HG03175 (cell line): ENCODE measurements around the gene SYNPR.

Source experiments
- ATAC-seq: cut with Tn5 transposase; IDR thresholded peaks from one replicate; pipeline ENCODE4 v1.9.1; 2021; ENCODE audit warnings: mild to moderate bottlenecking, moderate library complexity; ENCODE audit not compliant: unreplicated experiment

Gene SYNPR

DNA sequence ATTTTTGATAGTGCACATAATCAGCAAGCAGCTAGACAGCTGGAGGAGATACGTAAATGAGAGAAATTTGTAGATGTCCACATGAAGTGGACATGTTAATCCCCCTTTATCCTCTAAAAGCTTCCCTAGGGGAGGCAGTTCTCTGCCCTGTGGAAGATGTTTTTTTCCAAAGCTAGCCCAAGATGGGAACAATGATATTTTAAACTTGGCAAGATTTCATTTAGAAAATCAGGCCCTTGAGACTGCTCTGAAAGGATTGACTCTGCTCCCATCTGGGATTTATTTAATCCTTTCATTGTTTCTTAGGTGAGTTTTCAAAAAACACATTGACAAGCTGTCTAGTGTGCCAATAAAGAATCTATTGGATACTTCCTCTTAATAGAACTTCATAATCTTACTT is 92.0 kb downstream of the SYNPR start:
- no peak for ATAC-seq

DNA sequence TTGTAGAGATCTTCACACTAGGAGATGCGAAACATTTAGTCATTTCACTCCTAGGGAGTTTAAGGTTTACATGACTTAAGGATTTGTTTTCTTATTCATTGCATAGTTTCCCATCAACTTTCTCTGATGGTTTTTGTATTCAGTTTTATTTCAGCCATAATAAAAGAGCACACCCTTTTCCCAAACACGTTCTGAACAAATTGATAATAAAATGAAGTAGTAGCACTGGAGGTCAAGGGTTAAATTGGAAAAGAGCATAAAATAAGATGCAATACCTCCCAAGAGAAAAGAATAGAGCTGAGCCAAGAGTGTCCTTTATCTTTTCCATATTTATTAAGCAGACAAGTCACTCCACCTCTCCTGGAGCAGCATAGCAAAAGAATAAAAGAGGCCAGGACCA is 104.9 kb downstream of the SYNPR start:
- ATAC-seq = no peak

DNA sequence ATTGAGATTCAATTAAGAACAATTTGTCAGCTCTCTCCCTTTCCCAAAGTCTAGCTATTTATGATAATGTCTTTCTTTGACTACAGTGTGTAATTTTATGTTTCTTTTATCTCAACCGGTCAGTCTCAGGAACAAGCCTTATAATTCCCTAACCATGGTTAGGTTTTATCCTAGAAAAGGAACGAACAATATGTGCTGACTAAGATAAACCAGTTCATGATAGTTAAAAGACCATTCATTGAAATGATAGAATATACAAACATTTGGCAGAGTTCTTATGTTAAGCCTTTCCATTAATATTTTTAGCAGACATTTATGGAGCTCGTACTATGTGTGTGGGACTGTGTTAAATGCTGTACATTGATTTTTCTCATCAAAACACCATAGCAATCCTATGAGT is 106.3 kb downstream of the SYNPR start:
- no peak for ATAC-seq

DNA sequence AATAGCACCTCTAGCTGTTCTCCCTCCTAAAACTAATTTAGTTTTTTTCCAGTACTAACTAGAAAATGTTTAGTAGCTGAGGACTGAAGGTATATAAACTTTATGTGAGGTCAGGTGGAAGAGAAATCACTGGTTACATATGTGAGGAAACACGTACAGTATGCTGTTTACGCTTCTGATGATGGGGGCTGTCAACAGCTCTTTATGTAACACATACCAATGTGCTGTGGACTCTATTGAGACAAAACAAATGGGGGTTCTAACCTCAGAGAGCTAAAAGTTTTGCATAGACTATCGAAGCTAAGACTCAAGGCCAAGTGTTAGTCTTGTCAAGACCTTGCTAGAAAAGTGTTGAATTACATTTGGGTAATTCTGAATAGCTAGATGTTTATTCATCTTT is 107.5 kb downstream of the SYNPR start:
- no peak for ATAC-seq

DNA sequence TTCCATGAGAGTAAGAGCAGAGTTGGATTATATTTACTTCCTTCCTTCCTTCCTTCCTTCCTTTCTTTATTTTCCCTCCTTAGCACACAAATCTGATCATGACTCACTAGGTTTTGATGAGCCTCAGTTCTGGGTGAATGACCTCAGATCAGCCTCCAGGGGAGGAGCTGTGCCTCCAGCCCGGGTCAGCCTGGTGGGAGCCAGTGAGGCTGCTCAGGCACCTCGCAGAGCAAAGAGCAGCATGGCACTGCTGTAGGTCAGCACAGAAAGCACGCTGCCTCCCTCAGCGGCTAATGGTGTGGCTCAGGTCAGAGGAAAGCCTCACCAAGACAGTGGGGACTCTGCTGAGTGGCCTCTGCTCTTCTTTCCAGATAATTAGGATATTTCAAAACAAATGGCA is 108.5 kb downstream of the SYNPR start:
- ATAC-seq = no peak

DNA sequence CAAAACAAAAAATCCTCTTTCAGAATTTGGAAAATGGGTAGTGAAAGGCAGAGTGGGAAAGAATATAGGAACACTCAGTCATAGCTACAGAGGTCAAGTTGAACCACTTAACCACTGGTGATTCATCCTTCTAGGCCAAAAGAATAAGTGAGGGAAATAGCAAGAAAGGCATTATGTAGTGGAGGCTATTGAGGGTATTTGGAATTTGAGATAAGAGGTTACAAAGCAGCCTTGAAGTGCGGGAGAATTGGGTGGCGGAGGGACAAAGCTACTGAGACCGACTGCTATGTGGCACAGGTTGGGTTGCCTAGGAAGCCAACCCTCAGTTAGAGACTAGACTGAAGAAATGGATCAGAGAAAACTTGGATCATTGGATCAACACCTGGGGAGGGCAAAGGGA is 109.5 kb downstream of the SYNPR start:
- ATAC-seq = no peak

DNA sequence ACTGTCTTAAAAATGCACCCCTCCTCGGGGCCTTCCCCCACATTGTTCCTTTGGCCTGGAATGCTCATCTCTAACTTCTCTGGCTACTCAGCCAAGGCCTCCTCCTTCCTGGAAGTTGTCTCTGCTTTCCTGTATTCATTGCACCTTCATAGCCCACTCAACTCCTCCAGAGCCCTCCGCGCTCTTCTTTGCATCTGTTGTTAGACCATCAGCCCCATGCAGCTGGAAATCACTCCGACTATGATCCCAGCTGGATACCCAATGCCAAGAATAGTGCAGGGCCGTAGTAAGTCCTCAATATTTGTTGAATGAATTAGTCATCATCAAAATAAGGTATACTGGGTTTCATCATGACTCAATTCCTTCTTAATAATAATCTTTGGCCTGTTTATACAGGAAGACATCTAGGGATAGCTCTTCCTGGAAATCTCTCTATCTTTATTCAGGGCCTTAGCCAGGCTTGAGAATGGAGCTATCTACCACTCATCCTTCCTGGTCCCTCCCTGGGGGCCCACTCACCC is 112.7 kb downstream of the SYNPR start:
- no peak for ATAC-seq

DNA sequence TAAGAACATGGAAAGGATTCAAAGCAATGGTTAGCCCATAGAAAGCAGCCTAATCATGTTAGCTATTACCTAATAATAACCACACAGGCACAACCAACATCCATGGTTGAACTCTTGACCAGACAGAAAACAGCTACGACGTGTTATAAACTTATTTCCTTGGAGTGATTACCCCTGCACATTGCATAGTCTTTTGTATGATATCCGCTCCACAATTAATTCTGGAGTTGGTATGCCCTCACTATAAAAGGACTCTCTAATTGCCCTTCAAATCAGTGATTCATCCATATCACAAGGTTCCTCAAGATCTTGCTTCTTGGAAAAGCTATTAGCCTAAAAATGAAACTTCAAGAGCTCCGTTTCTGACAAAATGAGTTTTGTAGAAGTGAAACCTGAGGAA is 117.9 kb downstream of the SYNPR start:
- ATAC-seq = no peak

DNA sequence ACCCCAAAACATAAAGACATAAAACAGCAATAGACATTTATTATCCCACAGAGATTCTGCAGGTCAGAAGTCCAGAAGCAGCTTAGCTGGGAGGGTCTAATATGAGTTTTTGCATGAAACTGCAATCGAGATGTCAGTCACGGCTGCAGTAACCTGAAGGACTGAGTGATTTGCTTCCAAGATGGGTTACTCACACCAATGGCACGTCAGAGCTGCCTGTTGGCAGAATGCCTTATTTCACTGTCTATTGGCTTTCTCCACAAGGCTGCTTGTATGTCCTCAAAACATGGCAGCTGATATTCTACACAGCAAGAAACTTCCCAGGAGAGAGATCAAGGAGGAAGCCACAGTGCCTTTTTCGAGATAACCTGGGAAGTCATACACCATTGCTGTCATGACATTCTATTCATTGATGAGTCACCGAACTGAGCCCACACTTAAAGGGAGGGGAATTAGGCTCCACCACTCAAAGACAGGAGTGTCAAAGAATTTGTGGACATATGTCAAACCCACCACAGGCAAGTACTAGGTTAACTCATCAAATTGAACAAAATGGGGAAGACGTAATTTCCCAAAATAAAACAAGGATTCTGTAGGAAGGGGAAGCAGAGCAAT is 122.2 kb downstream of the SYNPR start:
- ATAC-seq = no peak

DNA sequence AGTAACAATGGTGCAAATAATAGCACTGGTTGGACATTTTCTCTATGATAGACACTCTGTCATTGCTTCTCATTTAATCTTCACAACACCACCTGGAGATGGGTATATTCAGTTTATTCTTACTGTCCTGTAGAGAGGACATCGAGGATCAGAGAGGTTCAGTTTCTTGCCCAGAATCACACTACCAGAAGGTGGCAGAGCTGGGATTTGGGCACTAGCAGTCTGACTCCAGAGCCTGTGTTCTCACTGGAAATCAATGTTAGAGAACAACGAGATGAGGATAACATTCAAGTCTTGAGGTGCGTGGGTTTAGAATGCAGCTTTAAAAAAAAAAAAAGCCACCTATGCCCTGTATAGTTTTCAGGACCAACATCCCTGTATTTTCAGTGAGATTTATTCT is 127.8 kb downstream of the SYNPR start:
- ATAC-seq = no peak

DNA sequence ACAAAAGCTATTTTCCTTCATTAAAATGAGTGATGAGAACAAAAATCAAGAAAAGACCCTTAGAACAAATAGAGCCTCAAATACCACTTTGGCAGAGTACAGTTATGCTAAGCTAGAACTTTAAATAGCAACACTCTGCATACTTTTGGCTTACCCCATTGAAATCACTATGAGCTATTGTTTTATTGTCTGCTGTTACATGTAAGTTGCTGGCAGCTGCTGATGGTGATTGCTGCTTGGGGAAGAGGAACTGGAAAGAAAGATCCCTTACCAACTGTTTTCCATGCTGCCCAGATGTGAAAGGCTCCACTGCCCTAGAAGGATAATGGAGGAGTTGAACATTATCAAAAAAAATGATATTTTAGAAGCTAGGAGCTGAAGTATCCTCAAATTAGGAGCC is 135.4 kb downstream of the SYNPR start:
- ATAC-seq = no peak

DNA sequence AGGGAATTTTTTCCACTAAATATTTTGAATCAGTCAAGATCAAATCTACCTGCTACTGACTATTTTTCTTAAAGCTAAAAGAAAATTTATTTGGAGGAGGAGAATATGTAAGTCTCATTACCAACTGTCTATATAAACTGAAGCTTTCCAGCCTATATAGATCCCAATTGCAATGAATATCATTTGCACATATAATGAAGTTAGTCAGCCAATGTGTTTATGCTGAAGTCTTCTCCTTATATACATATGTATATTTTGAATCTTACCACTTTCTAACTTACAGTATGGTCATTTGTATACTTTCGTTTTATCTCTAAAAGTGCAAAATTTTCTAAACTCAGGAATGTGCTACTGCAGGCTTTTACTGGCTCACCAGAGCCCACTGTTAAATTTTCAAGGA is 136.5 kb downstream of the SYNPR start:
- no peak for ATAC-seq

DNA sequence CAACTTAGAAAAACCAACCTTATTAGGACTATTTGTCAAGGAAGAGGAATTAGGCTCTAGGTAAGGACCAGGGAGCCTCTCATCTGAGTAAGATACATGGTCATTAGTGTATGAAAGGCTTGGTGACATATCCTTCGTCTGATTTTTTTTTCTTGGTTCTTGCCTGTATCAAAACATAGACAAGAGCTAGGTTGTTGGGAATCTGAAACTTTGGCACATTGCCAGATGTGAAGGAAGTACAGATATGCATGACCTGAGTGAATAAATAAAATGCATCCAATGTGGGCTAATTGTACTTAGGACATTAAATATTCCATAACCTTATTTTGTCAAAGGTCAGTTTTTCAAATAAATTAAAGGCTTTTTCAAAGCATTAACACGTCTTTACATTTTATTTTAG is 151.8 kb downstream of the SYNPR start:
- no peak for ATAC-seq

DNA sequence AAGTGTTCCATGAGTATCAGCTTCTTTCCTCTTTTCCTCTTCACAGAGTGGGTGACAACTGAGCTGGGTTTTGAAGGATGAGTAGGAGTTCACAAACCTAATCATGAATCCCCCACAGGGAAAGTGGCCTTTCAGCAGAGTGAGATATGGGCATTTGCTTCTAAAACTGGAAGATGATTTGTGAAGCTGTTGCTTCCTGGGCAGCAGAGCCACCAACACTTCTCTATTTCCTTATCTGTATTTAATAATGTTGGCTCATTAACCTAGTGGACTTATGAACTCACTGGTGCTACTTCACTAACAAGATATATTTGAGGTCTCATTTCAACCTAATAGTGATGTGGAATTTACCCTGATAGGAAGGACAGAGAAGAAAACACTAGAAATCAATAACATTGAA is 152.8 kb downstream of the SYNPR start:
- ATAC-seq = no peak

DNA sequence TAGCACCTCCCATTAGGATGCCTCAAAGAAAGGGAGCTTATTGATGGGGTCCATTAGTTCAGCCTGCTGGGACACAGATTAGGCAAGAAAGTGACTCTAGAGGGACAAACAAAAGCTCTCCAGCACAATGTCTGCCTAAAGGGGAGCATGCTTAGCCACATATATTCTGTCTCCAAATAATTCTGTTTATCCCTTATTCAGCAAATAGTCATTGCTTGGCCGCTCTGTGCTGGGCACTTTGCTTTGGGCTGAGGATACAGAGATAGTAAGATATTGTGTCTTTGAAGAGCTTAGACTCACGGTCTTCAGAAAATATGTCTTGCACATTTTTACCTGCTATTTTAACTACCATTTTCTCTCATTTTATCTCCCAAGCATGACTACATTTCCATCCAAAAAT is 159.8 kb downstream of the SYNPR start:
- no peak for ATAC-seq

DNA sequence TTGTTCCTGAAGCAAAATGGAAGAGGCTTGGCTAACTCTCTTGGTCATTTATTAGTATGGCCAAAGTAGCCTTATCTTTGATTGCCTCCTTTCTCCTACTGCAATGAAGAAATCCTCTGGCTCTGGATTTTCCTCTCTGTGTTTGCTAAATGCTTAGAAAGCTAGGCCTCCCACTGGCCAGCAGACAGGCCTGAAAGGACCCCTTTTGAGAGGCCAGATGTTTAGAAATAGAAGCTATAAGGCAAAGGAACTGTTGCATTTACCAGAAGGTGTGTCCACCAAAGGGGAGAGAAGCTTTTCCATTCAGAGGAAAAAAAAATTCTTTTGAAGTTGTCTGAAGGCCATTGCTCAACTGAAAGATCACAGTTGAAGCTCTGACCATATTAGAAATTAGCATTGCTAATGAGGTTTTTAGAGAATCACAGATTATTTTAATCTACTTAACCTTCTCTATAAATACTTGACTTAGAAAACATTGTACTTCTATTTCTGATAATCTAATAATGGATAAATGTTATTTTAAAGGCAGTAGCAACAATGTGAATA is 160.8 kb downstream of the SYNPR start:
- ATAC-seq = no peak

DNA sequence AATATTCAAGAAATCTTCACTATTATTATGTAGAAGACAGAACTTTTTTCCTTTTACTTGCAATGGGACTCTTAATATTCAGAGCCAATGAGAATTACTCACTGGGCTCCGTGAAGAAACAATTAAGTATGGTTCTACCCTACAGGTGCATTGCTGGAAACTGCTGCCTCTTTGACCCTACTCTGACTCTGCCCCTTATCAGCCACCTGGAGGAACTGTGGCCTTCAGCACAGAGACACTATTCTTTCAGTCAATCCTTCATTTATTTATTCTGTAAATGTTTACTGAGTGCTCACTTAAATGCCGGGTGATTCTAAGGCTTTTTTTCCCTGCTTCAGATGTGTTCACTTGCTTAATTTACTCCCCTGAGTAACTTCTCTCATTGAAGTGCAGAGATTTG is 163.2 kb downstream of the SYNPR start:
- no peak for ATAC-seq

DNA sequence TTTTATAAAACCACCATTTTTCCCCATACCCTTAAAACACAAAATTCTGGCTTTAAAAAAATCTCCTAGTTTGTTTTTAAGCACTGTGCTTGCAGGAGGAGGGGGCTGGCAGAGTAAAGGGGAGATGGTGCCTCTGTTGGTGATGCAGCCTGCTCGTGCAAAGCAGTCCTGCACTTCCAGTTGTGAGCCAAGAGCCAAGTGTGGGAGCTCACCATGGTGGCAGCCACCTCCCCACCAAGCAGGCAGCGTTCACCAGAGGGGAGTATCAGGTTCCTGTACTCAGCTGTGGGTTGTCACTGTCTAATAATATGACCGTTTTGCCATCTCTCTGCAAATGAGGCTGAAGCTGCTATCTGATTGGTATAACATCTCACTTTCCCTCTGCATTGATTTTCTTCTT is 164.8 kb downstream of the SYNPR start:
- ATAC-seq = no peak

DNA sequence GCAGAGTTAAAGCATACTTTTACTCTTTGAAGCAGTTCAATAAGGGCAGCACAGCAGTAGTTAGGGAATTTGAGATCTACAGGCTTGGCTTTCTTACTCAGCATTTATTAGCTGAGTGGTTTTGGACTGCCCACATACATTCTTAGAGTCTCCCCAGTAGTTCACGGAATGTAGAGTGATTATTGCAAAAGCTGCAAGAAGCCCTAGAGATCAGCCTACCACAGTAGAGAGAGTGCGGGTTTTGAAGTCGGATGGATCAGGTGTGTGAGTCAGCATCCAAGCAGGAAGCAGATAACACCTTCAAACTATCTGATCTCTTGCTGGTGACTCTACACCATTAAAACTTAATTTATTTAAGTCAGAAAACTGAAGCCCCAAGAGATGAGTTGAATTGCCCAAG is 171.9 kb downstream of the SYNPR start:
- no peak for ATAC-seq

DNA sequence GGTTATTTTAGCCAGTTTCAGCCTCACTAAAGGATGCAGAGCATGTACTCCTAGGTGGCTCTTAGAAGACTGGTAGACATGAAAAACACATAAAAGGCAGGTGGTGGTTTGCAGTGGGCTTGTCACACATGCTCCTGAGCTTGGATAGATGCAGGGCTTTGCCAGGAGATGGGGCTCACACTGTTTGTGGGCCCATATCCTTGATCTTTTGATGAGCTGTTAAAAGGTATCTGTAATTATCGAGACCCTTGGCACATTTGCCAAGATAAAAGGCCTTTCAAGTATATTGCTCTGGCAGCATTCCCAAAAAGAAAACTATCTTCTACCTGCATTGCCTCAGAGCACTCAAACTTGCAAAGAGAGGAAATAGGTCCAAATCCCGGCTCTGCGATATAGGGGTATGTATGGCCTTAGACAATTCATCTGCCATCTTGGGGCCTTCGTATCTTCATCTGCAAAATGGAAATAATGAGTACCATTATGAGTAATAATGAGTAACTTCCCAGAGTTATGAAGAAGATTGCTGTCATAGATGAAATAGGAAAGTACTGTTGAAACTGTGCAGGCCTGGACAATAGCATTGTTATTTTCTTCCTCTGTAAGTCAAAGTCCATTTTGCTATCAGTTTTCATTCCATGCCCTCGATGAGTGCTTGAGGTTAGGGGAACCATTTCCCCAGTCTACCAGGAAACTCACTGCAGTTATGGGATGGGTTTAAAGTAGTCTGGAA is 172.7 kb downstream of the SYNPR start:
- no peak for ATAC-seq

DNA sequence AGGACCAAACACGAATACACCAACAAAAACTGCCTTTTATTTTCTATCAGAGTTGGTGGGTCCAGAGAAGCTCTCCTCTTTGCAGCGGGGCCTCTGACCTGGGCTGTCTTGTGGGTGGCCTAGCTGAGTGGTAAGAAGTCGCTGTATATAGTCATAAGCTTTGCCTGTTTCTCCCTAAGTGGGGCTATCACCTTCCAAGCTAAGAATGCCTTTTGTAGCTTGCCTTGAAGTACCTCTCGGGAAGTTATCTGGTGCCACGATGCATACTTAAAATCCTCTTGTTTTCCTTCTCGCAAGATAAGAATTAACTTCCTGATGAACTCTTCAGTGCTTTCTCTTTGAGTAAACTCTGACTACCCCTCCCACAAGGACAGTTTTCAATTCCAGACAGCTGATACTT is 178.8 kb downstream of the SYNPR start:
- no peak for ATAC-seq

DNA sequence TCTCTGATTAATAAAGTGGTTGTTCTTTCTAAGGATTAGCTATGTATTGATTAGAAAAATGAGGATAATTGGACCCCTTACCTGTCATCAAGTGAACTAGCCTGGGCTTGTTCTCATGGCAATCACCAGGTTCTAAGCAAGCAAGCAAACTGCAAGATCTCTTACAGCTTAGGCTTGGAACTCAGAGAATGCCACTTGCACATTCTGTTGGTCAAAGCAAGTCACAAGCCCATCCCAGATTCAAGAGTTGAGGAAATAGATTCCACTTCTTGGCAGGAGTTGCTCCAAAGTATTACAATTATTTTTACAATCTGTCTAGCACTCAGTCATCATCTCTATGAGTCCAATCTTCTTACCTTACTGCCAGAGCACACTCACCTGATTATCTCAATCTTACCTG is 180.3 kb downstream of the SYNPR start:
- ATAC-seq = no peak

DNA sequence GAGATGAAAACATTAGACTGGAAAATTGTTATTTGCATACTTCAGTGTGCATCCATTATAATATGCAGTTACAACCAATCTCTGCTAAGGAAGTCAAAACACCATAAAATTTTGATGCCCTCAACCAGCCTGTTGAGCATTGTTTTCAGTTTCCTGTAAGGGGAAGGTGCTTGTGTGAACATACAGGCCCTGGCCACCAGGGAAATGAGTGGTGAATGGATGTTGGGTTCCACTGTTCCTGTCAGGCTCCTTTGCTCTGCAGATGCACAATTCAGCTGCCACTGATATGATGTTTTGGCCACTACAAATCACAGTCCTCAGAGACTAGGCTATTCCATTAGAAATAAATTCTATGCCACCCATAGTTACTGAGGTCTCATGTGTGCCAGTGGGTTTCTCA is 184.6 kb downstream of the SYNPR start:
- no peak for ATAC-seq
